B cell (primary cell): ENCODE results near the gene PBX1. TPM values are rescaled to one million over a fixed set of nuclear protein-coding genes. Genes with fewer than 3 reads are reported as not detected.

Experiments
- ATAC-seq: fragments of 200-7000 bp; cut with Tn5 transposase; one replicate; pipeline ENCODE4 v1.10.0; 2021; ENCODE audit warnings: low read depth, mild to moderate bottlenecking, moderate number of reproducible peaks, moderate library complexity
- CTCF ChIA-PET: fragments of 350-600 bp; sonication (Branson Sonifier 250); formaldehyde crosslinking; loops from one replicate; lab custom pipeline; 2021; ENCODE audit warnings: antibody characterized with exemption, inconsistent platforms; lab: Charles Lee
- POLR2A ChIA-PET: fragments of 350-600 bp; sonication (Branson Sonifier 250); formaldehyde crosslinking; loops from one replicate; lab custom pipeline; 2021; ENCODE audit warnings: antibody characterized with exemption; lab: Charles Lee
- DNase-seq: peaks from one replicate; pipeline ENCODE4 v3.0.0; 2013
- H2AFZ ChIP-seq: 2 replicates; pipeline ENCODE4 v1.6.1; 2012; ENCODE audit warnings: mild to moderate bottlenecking, low read depth, low read length; ENCODE audit not compliant: insufficient read depth, poor library complexity, severe bottlenecking
- H3K27ac ChIP-seq, 2 donors: 1 replicate in 1 of 2; 2 replicates in 1 of 2; pipeline ENCODE4 v1.5.1; 2012 to 2013; ENCODE audit warnings: low read length in 2 of 2, mild to moderate bottlenecking in 2 of 2, moderate library complexity in 1 of 2
- H3K27me3 ChIP-seq, 4 experiments: fragments of 200-600 bp in 1 of 4; sonication (generic) in 1 of 4; replicated peaks in 1 of 4; 1 replicate in 2 of 4; 2 replicates in 2 of 4; pipeline versions ENCODE4 v1.6.1 to v1.7.0; 2013 to 2016; ENCODE audit warnings: low read length in 3 of 4, mild to moderate bottlenecking in 2 of 4, mixed read lengths in 1 of 4, moderate library complexity in 1 of 4; ENCODE audit not compliant: insufficient read depth in 4 of 4, control insufficient read depth in 3 of 4; ENCODE audit errors: control extremely low read depth in 1 of 4
- H3K36me3 ChIP-seq, 2 experiments: replicated peaks in 1 of 2; 1 replicate in 1 of 2; 2 replicates in 1 of 2; pipeline versions ENCODE4 v1.6.1 to v1.7.1; 2013; ENCODE audit warnings: low read length in 1 of 2; ENCODE audit not compliant: insufficient read depth in 2 of 2, control insufficient read depth in 1 of 2; ENCODE audit errors: control extremely low read depth in 1 of 2, extremely low read depth in 1 of 2
- H3K4me1 ChIP-seq, 2 donors: fragments of 200-600 bp in 1 of 2; sonication (generic) in 1 of 2; 1 replicate in 1 of 2; 2 replicates in 1 of 2; pipeline versions ENCODE4 v1.5.1 to v1.6.1; 2013 to 2017; ENCODE audit warnings: low read length in 2 of 2; ENCODE audit not compliant: control insufficient read depth in 2 of 2, insufficient read depth in 2 of 2
- H3K4me2 ChIP-seq: replicated peaks from 2 replicates; pipeline ENCODE3; 2012; ENCODE audit warnings: mild to moderate bottlenecking, low read depth, low read length; ENCODE audit not compliant: poor library complexity, severe bottlenecking
- H3K4me3 ChIP-seq, 5 experiments: fragments of 200-600 bp in 1 of 5; sonication (generic) in 1 of 5; 1 replicate in 3 of 5; 2 replicates in 2 of 5; pipeline versions ENCODE4 v1.5.1 to v1.7.0; 2011 to 2016; ENCODE audit warnings: low read length in 4 of 5, mild to moderate bottlenecking in 4 of 5, low read depth in 2 of 5, control low read depth in 1 of 5, moderate library complexity in 1 of 5; ENCODE audit not compliant: insufficient read depth in 1 of 5; ENCODE audit errors: control extremely low read depth in 1 of 5, extremely low read depth in 1 of 5
- H3K79me2 ChIP-seq: fragments of 200-600 bp; sonication (generic); one replicate; pipeline ENCODE4 v1.6.0; 2016; ENCODE audit warnings: low read length; ENCODE audit not compliant: control insufficient read depth, insufficient read depth
- H3K9ac ChIP-seq: fragments of 200-600 bp; sonication (generic); 2 replicates; pipeline ENCODE4 v1.6.1; 2017; ENCODE audit warnings: mild to moderate bottlenecking, low read length, moderate library complexity
- H3K9me3 ChIP-seq, 3 donors: one replicate each; pipeline versions ENCODE4 v1.6.1 to v1.7.1; 2013; ENCODE audit warnings: low read length in 2 of 3; ENCODE audit not compliant: control insufficient read depth in 2 of 3, insufficient read depth in 1 of 3; ENCODE audit errors: control extremely low read depth in 1 of 3
- H4K20me1 ChIP-seq: 2 replicates; pipeline ENCODE4 v1.6.0; 2012; ENCODE audit warnings: mild to moderate bottlenecking, low read length; ENCODE audit not compliant: insufficient read depth, control insufficient read depth, poor library complexity, severe bottlenecking
- H3K27ac Mint-ChIP-seq: one replicate; pipeline ENCODE4 v1.8.0; 2021; ENCODE audit warnings: mixed read lengths
- H3K27me3 Mint-ChIP-seq: one replicate; pipeline ENCODE4 v1.8.0; 2021; ENCODE audit warnings: mixed read lengths
- H3K4me1 Mint-ChIP-seq: one replicate; pipeline ENCODE4 v1.8.0; 2021; ENCODE audit warnings: mixed read lengths
- H3K4me3 Mint-ChIP-seq: one replicate; pipeline ENCODE4 v1.8.0; 2021; ENCODE audit warnings: mixed read lengths
- H3K9me3 Mint-ChIP-seq: one replicate; pipeline ENCODE4 v1.8.0; 2022; ENCODE audit warnings: mixed read lengths; ENCODE audit not compliant: insufficient read depth
- EZH2 ChIP-seq: IDR thresholded peaks from 2 replicates; pipeline ENCODE4 v1.6.1; 2012; ENCODE audit warnings: borderline replicate concordance, low read depth, mild to moderate bottlenecking, moderate library complexity, low read length; ENCODE audit not compliant: insufficient read depth, poor library complexity, severe bottlenecking
- WGBS: methylation state at CpG from one replicate; pipeline ENCODE4 v1.1.5; 2013; ENCODE audit warnings: missing lambda C conversion rate; ENCODE audit not compliant: insufficient coverage; 5-methylcytosine and 5-hydroxymethylcytosine counted together
- intact Hi-C: fragments of 100-400 bp; cut with micrococcal nuclease; formaldehyde crosslinking; loops from one replicate; pipeline ENCODE4 v1.10.0; 2022
- polyA plus RNA-seq: library from polyadenylated mRNA; depleted of rRNA; stranded (reverse); fragments of >200 nt; gene quantifications from 2 replicates; pipeline ENCODE4 v1.2.3, GENCODE V29; 2012
- total RNA-seq, 2 donors: library from RNA; stranded (reverse); fragments of 120-200 nt in 1 of 2; gene quantifications; 1 replicate in 1 of 2; 2 replicates in 1 of 2; pipeline versions ENCODE4 v1.2.3 to v1.2.4, GENCODE V29; 2013 to 2022
- TF ChIP-seq, protein P1 (sequence below): fragments of 200-600 bp; IDR thresholded peaks from one replicate; pipeline ENCODE4 v1.8.0; 2022; ENCODE audit warnings: antibody characterized with exemption, mild to moderate bottlenecking

PBX1 gene
- total and polyA plus RNA-seq, 2 donors (not counting 1 experiment from before 2014, with no cell fraction given), result 0.32 TPM; not detected in 1

DNA sequence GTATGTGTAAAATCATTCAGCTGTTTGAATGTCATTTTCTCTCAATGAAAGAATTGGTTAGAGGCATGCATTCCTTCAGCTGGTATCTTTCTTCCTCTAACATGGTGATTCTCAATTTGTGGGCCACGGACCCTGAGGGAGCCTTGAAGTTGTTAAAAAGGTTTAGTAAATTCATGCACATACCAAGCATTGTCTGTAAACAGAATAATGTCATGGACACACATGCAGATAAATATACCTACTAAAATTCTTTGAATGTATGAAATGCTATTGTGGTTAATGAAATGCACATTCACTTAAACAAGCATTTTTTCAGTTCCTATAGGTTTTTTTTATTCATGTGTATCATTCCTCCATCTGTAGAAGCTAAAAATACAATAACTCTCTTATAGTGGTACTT is 65.4 kb downstream of the PBX1 start:
- no peaks in the 10 kb centered on the region for H3K27me3 ChIP-seq
- no CpG with 5 or more reads among the region's 1 CpG for WGBS
- no peak overlapping the region for H3K4me3 ChIP-seq
- H3K9me3 ChIP-seq, result no peaks in the 10 kb centered on the region
- H3K4me2 ChIP-seq, result no peak overlapping the region
- Mint-ChIP-seq H3K27me3 (peaks cover 6% of the 10 kb centered on the region), H3K27ac (no peak overlapping the region), H3K4me3 (no peak overlapping the region), H3K9me3 (no peaks in the 10 kb centered on the region), H3K4me1 (no peaks in the 10 kb centered on the region)
- H3K9ac ChIP-seq, result no peak overlapping the region
- CTCF ChIA-PET, result no interaction called here
- TF ChIP-seq, protein P1, sequence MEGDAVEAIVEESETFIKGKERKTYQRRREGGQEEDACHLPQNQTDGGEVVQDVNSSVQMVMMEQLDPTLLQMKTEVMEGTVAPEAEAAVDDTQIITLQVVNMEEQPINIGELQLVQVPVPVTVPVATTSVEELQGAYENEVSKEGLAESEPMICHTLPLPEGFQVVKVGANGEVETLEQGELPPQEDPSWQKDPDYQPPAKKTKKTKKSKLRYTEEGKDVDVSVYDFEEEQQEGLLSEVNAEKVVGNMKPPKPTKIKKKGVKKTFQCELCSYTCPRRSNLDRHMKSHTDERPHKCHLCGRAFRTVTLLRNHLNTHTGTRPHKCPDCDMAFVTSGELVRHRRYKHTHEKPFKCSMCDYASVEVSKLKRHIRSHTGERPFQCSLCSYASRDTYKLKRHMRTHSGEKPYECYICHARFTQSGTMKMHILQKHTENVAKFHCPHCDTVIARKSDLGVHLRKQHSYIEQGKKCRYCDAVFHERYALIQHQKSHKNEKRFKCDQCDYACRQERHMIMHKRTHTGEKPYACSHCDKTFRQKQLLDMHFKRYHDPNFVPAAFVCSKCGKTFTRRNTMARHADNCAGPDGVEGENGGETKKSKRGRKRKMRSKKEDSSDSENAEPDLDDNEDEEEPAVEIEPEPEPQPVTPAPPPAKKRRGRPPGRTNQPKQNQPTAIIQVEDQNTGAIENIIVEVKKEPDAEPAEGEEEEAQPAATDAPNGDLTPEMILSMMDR, result no peak
- no peak for TF ChIP-seq EZH2
- H4K20me1 ChIP-seq, result no peaks in the 10 kb centered on the region
- H3K27ac ChIP-seq, result no peak overlapping the region
- DNase-seq (no peak), ATAC-seq (no peak)
- no peak overlapping the region for H2AFZ ChIP-seq
- intact Hi-C loops, result no loop called here
- H3K4me1 ChIP-seq, result no peaks in the 10 kb centered on the region
- POLR2A ChIA-PET, result no interaction called here
- H3K79me2 ChIP-seq, result no peaks in the 10 kb centered on the region
- H3K36me3 ChIP-seq, result no peaks in the 10 kb centered on the region

DNA sequence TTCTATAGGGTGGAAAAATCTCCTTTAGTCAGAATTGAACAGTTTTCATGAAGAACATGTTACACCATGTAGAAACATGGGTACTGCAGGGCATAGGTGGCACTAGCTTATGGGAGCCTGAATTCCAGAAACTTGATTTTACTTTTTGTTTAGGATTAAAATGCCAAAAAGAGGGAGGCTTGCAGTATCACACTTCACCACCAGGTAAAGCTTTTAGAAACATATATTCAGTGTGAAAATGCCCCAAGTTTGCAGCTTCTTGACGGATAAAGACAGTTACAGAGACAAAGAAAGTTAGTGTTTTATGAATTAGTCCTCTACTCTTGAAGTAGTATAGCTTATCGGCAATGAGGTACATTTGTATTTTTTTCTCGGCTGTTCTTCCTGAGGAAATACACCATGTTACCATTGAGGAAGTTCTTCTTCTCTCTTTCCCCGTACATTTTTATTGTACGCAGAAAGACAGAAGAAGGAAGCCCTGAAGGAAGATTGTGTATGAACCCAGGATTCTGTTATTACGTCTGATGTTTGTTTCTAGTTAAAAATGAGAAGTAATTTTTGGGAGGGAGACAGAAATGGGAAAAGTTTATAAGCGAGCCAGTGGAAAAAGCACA is 66.1 kb downstream of the PBX1 start:
- H2AFZ ChIP-seq, result peak overlapping the region; percentile 55
- H4K20me1 ChIP-seq, result no peaks in the 10 kb centered on the region
- peaks cover 6% of the 10 kb centered on the region for H3K27me3 Mint-ChIP-seq
- intact Hi-C loops, result no loop called here
- H3K4me1 Mint-ChIP-seq, result no peaks in the 10 kb centered on the region
- WGBS, result 0% methylated on average over 2 of the region's 7 CpGs
- H3K9me3 Mint-ChIP-seq, result no peaks in the 10 kb centered on the region
- H3K4me3 ChIP-seq, result no peak overlapping the region
- H3K79me2 ChIP-seq, result no peaks in the 10 kb centered on the region
- H3K27ac Mint-ChIP-seq, result no peak overlapping the region
- no peaks in the 10 kb centered on the region for H3K36me3 ChIP-seq
- H3K27ac ChIP-seq, result no peak overlapping the region
- DNase-seq (no peak), ATAC-seq (no peak)
- no peak overlapping the region for H3K4me3 Mint-ChIP-seq
- ChIA-PET POLR2A (no interaction called here), CTCF (no interaction called here)
- TF ChIP-seq EZH2, result no peak
- TF ChIP-seq, protein P1, result peak; percentile 16
- no peaks in the 10 kb centered on the region for H3K9me3 ChIP-seq
- no peaks in the 10 kb centered on the region for H3K4me1 ChIP-seq
- no peak overlapping the region for H3K4me2 ChIP-seq
- H3K9ac ChIP-seq, result no peak overlapping the region
- H3K27me3 ChIP-seq, result no peaks in the 10 kb centered on the region
